SK-N-MC (cell line): ENCODE data around the gene BRINP1.

Experiments used
- EZH2 ChIP-seq: fragments of 200-600 bp; sonication (generic); IDR thresholded peaks from one replicate; pipeline ENCODE4 v1.6.1; 2017; ENCODE audit warnings: antibody characterized with exemption
- POLR2AphosphoS5 ChIP-seq: IDR thresholded peaks from 2 replicates; pipeline ENCODE4 v1.6.1; 2012; ENCODE audit warnings: mild to moderate bottlenecking, low read depth, low read length, borderline replicate concordance

DNA sequence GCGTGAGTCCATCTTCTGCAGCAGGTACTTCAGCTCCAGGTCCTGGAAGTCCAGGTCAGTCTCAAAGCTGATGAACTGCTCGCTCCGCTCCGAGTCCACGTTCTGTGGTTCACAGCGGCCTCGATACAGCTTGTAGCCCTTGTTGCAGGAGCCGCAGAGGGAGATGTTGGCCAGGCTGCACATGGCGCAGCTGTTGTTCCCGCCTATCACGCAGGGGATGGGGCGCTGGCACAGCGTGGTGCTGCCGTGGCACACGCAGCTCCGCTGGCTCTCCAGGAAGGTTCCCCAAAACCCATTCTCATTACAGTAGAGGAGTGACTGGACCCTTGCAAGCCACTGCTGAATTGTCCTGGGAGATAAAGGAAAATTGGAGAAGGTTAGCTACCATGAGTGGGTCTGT lies 201.4 kb downstream of the BRINP1 start:
- no peak for TF ChIP-seq POLR2AphosphoS5
- no peak for TF ChIP-seq EZH2
